Kidney (tissue), 14 donors: ENCODE measurements around the gene GCAT. TPM values are rescaled to one million over a fixed set of nuclear protein-coding genes. Genes with fewer than 3 reads are reported as not detected.
"Not testable (repeated sequence)": the region's sequence is repeated elsewhere in the genome, so short reads cannot be mapped to it uniquely, and the experiment has no call there.

Source experiments
- DNase-seq, 5 donors: peaks; one replicate each; pipeline ENCODE4 v3.0.0-alpha.2; 2013 to 2020
- FAIRE-seq: peaks from 2 replicates; lab custom pipeline; 2012; peaks lifted over from hg19 to GRCh38; lab: Jason Lieb, UNC
- H3K27ac ChIP-seq, 2 donors: one replicate each; pipeline ENCODE4 v1.7.0; 2013; ENCODE audit warnings: low read depth in 2 of 2, low read length in 2 of 2, inconsistent platforms in 1 of 2
- H3K27me3 ChIP-seq: one replicate; pipeline ENCODE4 v1.7.1; 2013; ENCODE audit warnings: low read length, inconsistent platforms; ENCODE audit not compliant: control insufficient read depth, insufficient read depth
- H3K36me3 ChIP-seq, 3 donors: one replicate each; pipeline versions ENCODE4 v1.7.0 to v1.7.1; 2013; ENCODE audit warnings: low read length in 3 of 3, control low read depth in 1 of 3, inconsistent platforms in 1 of 3; ENCODE audit not compliant: insufficient read depth in 3 of 3, control insufficient read depth in 2 of 3
- H3K4me1 ChIP-seq, 3 donors: one replicate each; pipeline versions ENCODE4 v1.7.0 to v1.7.1; 2013; ENCODE audit warnings: low read length in 3 of 3, inconsistent platforms in 1 of 3, low read depth in 1 of 3; ENCODE audit not compliant: control insufficient read depth in 2 of 3, insufficient read depth in 2 of 3
- H3K4me3 ChIP-seq, 3 donors: one replicate each; pipeline versions ENCODE4 v1.7.0 to v1.8.1; 2013; ENCODE audit warnings: low read length in 3 of 3, control low read depth in 1 of 3, inconsistent platforms in 1 of 3
- H3K9ac ChIP-seq, 3 donors: one replicate each; pipeline versions ENCODE4 v1.7.0 to v1.7.1; 2013; ENCODE audit warnings: low read length in 3 of 3, control low read depth in 1 of 3, inconsistent platforms in 1 of 3
- H3K9me3 ChIP-seq, 3 donors: one replicate each; pipeline versions ENCODE4 v1.7.0 to v1.7.1; 2013; ENCODE audit warnings: low read length in 3 of 3, control low read depth in 1 of 3, inconsistent platforms in 1 of 3; ENCODE audit not compliant: control insufficient read depth in 2 of 3, insufficient read depth in 1 of 3
- CTCF ChIP-seq: IDR thresholded peaks from 3 replicates; pipeline ENCODE4 v1.5.1; 2012; ENCODE audit warnings: mild to moderate bottlenecking, moderate library complexity, borderline replicate concordance; ENCODE audit not compliant: insufficient read depth; ENCODE audit errors: extremely low read depth
- intact Hi-C: fragments of 100-400 bp; cut with DNase I; formaldehyde crosslinking; loops from one replicate; pipeline ENCODE4 v1.11.1; 2022
- polyA plus RNA-seq: library from polyadenylated mRNA; stranded (reverse); fragments of 350-450 nt; fragmentation: Illumina TruSeq; extraction: RNeasy Lipid Tissue Mini Kit (QIAGEN cat#74804); gene quantifications from one replicate; pipeline ENCODE4 v1.2.3, GENCODE V29; 2014; ENCODE audit warnings: low read depth, low replicate concordance; ENCODE audit not compliant: insufficient read depth
- total RNA-seq: library from RNA; stranded (reverse); fragmentation: NEBNext Ultra II Directional; extraction: Animal tissue kit (Norgen Biotek cat#: 25700); gene quantifications from one replicate; pipeline ENCODE4 v1.2.1, GENCODE V29; 2021
- donor health status: control.
- donor health status: control.
- donor health status: control.
- donor health status: control.
- donor health status: control.
- donor health status: DM: yes; HTN: yes; CAD: no.
- donor health status: Normal renal cell carcinoma (clear cell type).

The GCAT gene
- total and polyA plus RNA-seq, 2 donors from 2014 or later = 8.9 to 35.9 TPM

GRCh38 chr22:37792494-37792893 lies 15.2 kb upstream of the GCAT start:
- no peak for FAIRE-seq

GRCh38 chr22:37794376-37794775 lies 13.4 kb upstream of the GCAT start:
- no peaks in the 10 kb centered on the region for H3K27me3 ChIP-seq
- no peak overlapping the region for H3K4me3 ChIP-seq
- no peak overlapping the region for H3K27ac ChIP-seq
- intact Hi-C loops = loop anchor here (10.0 kb wide), 1 partner anchor 150 kb away; no protein-coding TSS in a partner anchor
- DNase-seq (no peak), FAIRE-seq (no peak)
- peaks cover 0 to 5% (median 0%) of the 10 kb centered on the region in 3 donors for H3K4me1 ChIP-seq
- TF ChIP-seq CTCF = no peak
- H3K9ac ChIP-seq = no peak overlapping the region
- no peaks in the 10 kb centered on the region for H3K36me3 ChIP-seq
- no peaks in the 10 kb centered on the region for H3K9me3 ChIP-seq

More at GRCh38 chr22:37792494-37792893, 15.2 kb upstream of the GCAT start:
- no peak overlapping the region for H3K27ac ChIP-seq
- no peak overlapping the region for H3K9ac ChIP-seq
- H3K4me1 ChIP-seq = peaks cover 0 to 3% (median 0%) of the 10 kb centered on the region in 3 donors
- TF ChIP-seq CTCF = no peak
- H3K27me3 ChIP-seq = no peaks in the 10 kb centered on the region
- no peak overlapping the region for H3K4me3 ChIP-seq
- intact Hi-C loops = loop anchor here (10.0 kb wide), 1 partner anchor 148 kb away; no protein-coding TSS in a partner anchor
- no peaks in the 10 kb centered on the region for H3K36me3 ChIP-seq
- no peaks in the 10 kb centered on the region for H3K9me3 ChIP-seq
- no peak for DNase-seq

GRCh38 chr22:37796079-37796478 lies 11.7 kb upstream of the GCAT start:
- no peak overlapping the region for H3K27ac ChIP-seq
- no peak overlapping the region for H3K4me3 ChIP-seq
- no peak for DNase-seq
- peaks cover 0 to 5% (median 0%) of the 10 kb centered on the region in 3 donors for H3K4me1 ChIP-seq
- H3K27me3 ChIP-seq = no peaks in the 10 kb centered on the region
- H3K9me3 ChIP-seq = no peaks in the 10 kb centered on the region
- no peak for TF ChIP-seq CTCF
- H3K9ac ChIP-seq = no peak overlapping the region
- intact Hi-C loops = loop anchor here (10.0 kb wide), 1 partner anchor 151 kb away; no protein-coding TSS in a partner anchor
- no peak for FAIRE-seq
- H3K36me3 ChIP-seq = no peaks in the 10 kb centered on the region

- H3K9ac ChIP-seq, H3K27me3 ChIP-seq, FAIRE-seq, H3K9me3 ChIP-seq, H3K36me3 ChIP-seq, H3K4me3 ChIP-seq, H3K4me1 ChIP-seq, DNase-seq, H3K27ac ChIP-seq: not testable (repeated sequence)
- intact Hi-C loops = loop anchor here (10.0 kb wide), 1 partner anchor 152 kb away; no protein-coding TSS in a partner anchor
Observed at GRCh38 chr22:37797259-37797658, 10.5 kb upstream of the GCAT start.
